HG03520 (cell line): Measurements from ENCODE around the gene HES1.
A peak's percentile ranks its signal among the peaks of the same experiment; 100 is the strongest.
"Not testable (repeated sequence)": the region's sequence is repeated elsewhere in the genome, so short reads cannot be mapped to it uniquely, and the experiment has no call there.

Experiments used
- ATAC-seq: cut with Tn5 transposase; IDR thresholded peaks from one replicate; pipeline ENCODE4 v1.9.1; 2021; ENCODE audit warnings: mild to moderate bottlenecking, moderate library complexity; ENCODE audit not compliant: unreplicated experiment

Gene HES1

DNA sequence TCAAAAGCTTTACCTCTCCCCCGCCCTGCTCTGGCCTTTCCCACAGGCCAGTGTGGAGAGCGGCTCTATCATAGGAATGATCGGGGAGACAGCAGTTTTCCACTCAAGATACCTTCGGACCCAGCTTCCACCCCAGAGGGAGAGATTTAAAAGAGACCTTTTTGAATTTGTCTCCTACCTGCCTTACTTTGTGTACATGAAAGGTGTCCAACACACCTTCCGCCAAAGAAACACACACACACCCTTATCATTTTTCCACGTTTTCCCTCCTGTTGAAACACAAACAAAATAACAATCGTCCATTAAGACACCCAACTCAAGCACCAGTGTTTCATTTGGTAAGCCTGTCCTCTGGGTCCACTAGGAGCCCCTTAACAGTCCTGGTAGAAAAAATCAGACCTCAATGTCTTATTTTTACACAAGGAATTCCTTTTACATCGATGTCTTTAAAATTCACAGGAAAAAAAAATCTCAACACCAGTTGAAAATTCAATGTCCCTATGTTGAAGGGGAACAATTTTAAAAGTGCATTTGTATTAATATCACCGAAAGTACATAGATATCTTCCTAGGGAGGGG lies 4.0 kb downstream of the HES1 start:
- ATAC-seq: no peak

DNA sequence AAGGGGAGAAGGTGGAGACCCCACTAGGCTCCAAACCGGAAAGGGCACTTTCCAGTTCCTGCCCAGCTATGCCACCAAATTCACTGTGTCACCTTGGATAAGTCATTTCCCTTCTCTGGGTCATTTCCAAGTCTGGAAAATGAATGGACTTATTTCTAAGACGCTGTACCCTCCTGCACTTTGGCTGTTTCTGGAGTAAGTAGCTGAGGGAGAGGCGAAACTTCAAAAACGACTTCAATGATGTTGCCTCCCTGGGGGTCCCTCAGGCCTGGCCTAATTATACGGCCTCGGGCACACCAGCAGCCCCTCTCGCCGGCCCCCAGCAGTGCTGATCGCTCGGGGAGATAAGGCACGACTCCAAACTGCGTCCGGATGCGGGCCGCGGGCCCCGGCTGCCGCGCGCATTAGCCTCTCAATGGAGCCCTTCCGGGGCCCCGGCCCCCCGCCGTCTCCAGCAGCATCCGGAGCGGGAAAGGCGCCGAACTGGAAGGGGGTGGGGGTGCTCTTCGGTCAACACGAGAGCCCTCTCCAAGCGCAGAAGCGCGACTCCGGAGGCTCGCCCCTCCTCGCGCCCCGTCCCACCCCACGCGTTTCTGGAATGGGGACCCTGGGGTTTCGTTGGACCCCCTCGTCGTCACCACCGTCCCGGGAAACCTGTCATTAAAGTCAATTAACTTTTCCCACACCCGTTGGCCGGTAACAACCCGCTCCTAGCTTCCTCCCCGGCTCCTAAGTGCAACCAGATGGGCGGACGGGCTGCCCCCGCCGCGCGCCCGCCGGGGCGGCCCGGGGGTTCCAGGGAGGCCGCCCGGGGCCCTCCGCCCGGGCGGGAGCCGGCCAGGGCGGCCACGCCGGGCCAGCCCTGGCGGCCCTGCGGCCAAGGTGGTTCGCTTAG lies 4.8 kb downstream of the HES1 start:
- ATAC-seq: no peak

DNA sequence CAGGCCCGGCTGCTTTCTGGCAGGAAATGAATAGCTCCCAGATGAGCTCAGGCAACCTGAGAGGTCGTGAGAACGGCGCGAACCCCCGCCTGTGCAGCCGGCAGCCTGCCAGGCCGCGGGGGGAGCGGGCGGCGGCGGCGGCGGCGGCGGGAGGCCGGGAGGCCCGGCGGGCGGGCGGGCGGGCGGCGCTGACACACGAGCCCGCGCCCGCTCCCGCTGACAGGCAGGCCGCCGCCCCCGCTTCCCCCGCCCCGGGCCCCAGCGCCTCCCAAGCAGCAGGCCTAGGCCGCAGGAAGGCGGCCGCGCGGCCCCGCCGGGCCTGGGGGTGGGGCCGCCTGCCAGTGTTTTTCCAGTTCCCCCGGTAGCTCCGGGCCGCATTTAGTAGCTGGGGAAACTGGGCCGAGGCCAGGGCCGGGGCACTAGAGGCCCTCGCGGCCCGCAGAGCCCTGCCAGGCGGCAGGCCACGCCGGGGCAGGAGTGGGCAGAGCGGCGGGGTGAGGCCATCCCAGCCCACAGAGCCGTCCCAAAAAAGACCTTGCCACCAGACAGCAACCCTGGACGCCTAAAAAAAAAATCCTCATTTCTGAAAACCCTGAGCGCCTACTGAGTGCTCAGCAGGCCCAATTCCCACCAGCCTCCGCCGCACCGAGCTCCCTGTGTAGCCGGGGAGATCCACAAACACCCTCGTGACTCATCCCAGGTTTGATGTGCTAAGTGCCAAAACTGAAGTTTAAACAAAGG lies 5.6 kb downstream of the HES1 start:
- peak; percentile 40 for ATAC-seq

DNA sequence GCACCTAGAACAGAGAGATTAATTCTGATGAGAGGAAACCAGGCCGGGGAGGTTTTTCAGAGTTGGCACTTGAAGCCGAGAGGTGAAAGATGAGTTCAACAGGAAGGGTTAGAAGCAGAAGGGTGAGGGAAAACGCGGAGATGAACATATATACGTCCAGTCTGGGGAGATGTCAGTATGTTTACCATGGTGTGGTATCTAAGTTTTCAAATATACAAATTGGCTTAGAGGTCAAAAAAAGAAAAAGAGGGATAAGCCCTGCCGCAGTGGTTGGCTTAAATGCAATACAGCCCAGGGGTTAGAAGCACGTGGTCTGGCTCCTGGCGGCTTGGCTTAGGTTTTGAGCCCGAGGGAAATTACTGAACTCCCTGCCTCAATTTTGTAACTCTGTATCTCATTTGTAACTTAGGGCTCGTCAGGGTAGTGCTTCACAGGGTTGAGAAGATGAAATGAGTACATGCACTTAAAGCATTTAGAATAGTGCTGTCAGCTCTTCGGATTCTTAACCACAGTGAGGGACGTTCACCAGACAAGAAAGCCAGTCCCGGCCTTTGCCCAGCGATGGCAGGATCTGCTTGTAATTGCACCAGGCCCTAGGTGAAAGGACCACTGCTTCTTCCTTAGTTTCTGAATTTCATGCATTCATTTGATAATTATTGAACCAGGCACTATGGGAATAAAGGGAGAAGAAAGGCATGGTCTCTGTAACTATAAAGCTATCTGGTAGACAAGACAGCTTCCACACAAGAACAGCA lies 6.4 kb downstream of the HES1 start:
- no peak for ATAC-seq

DNA sequence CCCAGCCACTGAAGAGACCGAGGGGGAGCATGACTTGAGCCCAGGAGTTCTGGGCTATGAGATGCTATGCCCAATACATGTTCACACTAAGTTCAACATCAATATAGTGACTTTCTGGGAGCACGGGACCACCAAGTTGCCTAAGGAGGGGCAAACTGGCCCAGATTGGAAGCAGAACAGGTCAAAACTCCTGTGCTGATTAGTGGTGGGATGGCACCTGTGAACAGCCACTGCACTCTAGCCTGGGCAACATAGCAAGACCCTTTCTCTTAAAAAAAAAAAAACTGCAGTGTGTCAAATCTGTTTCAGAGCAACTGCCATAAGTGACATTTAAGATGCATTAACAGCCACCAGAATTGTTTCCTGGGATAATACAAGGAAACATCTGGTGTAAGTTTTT lies 9.8 kb downstream of the HES1 start:
- ATAC-seq: no peak

DNA sequence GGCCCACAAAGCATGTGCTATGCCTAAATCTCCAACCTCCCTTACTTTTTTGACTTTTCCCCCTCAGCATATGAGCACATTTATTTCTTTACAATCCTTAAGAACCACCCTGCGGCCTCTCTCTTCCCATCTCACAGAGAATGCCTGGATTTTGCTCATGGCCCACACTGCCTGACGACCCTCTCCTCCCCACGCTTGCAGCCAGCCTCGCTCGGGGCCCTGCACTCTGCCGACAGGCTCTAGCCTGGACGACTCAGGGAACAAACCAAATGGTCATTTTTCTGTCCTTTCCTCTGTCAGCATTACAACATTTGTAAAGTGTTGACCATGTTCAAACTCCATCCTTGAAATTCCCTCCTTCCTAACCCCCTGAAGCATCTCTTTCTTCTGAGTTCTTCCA lies 11.7 kb downstream of the HES1 start:
- ATAC-seq: no peak

DNA sequence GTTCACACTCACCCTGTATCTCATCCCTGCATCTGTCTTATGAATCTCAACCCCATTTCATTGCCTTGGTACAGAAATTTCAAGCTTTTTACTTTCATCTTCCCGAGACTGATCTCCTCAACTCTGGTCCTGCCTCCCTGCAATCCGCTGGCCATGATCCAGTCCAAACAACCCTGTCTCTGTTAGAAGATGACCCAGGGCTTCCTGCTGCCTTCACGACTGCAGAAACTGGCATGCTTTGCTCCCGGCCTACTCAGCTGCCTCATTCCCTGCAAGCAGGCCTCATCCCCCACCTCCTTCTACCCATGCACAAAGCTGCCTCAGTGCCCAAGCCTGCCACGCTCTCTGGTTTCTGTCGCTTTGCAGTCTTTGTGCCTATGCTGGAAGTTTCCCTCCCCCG lies 12.4 kb downstream of the HES1 start:
- no peak for ATAC-seq

DNA sequence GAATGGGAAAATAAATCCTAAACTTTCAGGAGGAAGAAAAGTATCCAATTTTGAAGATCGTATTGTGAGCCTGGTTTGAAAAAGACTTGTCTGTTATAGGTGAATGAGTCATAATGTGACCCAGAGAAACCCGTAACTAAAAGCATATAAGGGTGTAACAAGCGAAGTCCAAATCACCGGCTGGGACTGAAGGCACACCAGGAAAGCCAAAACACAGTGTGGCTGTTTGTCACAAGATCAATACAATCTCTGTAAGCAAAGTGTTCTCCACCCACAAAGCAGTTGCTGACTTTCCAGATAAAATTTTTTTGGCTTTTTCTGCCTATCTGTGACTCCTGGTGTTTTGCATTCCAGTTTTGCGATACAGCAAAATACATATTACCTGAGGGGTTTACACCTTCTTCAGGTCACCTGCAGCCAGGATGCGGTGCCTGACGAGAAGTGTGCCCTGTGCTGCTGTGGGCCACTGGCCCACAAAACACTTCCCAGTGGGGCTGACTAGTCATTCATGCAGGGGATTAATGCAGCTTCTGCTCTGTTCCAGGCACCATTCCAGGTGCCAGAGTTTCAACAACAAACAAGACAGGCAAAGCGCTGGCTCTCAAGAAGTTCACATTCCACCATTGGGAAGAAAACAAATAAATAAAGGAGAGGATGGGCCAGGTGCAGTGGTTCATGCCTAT lies 14.4 kb downstream of the HES1 start:
- ATAC-seq: no peak

DNA sequence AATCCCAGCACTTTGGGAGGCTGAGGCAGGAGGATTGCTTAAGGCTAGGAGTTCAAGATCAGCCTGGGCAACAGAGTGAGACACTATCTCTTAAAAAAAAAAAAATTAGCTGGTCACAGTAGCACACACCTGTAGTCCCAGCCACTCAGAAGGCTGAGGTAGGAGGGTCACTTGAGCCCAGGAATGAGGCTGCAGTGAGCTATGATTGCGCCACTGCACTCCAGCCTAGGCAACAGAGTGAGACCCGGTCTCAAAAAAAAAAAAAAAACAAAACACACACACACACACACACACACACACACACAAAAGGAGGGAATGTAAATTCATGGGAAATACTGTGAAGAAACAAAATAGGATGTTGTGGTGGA lies 15.0 kb downstream of the HES1 start:
- ATAC-seq: not testable (repeated sequence)

DNA sequence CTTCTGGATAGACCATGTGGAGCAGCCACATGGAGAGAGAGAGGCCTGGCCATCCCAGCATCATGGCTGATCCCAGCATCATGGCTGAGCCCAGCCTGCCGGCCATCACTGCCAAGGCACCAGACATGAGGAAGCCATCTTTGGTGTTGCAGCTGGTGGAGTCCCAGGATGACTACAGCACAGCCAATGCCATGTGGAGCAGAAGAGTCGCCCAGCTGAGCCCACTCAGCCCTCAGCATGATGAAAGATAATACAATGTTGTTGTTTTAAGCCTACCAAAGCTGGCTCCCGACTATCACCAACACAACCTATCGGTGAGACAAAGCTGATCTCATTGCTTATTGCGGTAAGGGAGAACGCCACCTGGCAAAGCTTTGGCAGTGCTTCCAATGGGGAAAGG lies 18.4 kb downstream of the HES1 start:
- ATAC-seq: no peak

DNA sequence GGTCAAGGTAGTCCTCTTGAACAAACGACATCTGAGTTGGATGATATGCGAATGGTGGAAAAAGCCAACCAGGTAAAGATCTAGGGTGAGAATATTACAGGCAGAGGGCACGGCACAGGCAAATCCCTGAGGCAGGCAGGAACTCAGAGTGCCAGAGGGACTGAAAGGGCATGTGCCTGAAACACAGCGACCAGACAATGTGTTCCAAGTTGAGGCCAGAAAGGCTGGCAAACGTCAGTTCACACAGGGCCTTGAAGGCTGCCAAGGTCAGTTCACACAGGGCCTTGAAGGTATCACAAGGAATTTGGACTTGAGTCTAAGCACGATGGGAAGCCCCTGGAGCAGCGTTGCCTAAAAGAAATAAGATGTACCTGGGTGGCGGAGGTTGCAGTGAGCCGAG lies 20.1 kb downstream of the HES1 start:
- ATAC-seq: no peak

DNA sequence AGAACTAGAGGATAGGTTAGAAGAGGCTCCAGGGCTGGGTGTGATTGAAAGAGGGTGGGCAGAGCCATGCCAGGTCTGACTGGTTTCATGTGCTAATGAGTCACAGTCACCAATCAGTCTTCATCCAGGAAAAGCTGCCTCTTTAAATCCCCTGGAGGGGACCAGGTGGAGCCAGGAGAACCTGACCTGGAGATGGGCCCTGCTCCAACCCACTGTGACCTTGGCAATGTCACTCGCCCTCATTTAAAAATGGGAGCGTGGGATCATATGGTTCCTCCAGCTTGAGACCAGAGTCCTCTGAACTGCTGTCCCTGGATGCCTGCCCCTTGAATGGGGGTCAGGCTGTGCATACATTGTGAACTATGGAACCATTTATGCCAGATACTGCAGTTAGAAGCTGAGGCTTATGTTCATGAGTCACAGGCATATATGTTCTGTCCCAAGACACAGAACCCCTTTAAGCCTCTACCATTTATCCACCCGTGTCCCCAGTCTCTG lies 23.0 kb downstream of the HES1 start:
- ATAC-seq: no peak

DNA sequence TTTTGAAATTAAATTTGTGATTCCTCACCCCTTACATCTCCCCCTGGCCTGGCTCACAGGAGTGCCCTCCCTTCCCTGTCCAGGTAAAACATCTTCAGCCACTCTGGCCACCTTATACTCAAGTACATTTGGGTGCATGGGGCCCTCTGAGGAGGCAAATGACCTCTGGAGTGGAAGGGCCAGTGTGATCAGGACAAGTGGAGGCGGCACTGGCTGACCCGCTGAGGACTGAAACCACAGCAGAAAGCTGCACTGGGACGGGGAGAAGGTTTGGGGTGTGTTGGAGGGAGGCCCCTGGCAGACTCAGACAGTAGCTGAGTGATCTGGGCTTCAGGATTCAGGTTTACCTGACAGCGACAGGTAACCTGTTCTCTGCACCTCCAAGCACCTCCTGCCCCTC lies 24.2 kb downstream of the HES1 start:
- ATAC-seq: no peak

DNA sequence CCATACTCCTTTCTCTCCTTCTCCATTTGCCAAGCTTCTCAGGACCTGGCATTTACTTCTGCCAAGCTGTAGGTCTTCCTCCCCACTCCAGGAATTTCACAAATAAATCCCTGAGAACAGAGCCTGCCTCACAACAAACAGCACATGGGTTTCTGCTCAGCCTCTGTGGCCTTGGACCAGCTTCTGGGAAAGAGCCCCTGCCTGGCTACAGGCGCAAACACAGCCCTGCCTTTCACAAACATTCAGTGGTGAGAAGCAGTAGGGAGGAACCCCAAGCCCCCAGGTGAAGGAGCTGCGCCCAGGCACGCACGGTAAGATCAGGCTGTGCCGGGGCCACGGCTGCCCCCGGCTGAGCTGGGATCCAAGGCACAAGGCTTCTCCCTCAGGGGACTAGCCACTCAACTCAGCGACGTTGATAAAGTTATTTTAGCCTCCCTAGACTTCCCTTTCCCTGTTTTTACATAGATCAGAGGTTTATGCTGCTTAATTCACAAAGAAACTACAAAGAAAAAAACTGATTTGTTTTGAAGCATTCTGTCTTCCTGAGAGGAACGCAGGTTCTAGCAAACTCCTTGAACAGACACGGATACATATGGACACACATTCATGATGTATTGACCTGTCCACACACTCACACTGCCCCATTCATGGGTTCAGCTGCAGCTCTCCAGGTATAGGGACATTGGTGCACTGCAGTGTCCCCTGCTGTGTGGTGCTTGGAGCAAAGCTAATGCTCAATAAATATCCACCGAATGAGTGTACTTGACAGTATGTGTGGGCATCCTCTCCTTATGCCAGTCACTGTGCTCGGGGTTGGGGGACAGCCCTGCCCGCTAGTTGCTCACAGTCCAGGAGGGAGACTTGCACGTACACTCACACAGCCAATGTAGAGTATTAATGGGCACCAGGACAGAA lies 25.4 kb downstream of the HES1 start:
- ATAC-seq: no peak

DNA sequence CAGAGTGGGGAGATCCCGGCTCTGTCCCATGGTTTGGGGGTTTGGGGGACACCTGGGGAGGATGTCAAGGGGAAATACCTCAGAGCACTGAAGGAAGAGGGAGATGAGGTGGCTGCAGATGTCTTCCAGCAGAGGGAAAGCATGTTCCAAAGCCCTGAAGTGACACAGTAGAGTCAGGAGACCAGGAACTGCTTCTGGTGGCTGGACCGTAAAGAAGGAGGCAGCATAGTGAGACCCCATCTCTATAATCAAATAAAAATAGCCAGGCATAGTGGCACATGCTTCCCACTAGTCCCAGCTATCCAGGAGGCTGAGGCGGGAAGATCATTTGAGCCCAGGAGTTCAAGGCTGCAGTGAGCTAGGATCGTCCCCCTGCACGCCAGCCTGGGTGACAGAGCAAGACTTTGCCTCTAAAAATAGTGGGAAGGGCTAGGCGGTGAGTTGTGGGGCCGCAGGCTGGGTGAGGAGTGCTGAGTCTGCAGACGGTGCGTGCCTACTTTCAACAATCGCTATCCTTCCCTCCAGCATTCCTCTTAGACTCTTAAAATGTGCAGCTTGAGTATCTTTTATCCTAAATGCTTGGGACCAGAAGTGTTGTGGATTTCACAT lies 26.2 kb downstream of the HES1 start:
- no peak for ATAC-seq

DNA sequence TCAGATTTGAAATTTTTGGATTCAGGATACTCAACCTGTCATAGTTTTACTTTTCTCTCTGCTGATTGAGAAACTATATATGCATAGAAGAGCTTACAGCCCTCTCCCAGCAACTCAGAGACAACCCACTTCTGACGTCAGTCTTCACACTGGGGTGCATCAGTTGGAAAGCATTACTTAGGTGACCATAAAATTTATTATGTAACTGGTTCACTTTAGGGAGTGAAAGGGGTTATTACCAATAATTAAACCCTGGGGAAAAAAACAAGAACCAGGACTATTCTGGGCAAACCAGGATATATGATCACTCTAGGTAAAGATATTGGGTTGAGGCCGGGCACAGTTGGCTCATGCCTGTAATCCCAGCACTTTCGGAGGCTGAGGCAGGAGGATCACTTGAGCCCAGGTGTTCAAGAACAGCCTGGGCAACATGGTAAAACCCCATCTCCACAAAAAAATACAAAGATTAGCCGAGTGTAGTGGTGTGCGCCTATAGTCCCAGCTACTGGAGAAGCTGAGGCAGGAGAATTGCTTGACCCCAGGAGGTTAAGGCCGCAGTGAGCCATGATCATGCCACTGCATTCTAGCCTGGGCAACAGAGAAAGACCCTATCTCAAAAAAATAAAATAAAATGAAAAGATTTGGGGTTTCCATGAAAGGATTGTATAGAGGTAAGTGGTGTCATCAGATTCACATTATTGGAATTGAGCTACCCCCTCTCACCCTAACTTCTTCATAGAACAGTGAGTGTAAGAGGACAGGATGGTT lies 27.1 kb downstream of the HES1 start:
- ATAC-seq: no peak

DNA sequence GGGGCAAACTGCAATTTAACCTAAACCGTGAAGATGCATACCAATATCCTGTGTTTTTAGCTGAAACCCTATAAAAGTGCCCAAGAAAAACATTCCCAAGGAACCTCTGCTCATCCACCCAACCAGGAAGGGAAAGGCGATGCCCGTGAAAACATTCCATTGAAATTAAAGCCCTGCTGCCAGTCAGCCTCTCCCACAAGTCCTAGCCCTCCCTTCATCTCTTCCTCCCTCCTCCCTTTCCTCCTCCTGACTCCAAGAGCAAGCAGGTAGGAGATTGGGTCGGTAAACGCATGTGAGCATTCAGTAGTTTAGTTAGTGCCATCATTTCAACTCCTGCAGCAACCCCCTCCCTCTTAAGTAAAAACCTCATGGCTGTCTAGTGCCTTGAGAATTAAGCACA lies 27.7 kb downstream of the HES1 start:
- ATAC-seq: no peak

DNA sequence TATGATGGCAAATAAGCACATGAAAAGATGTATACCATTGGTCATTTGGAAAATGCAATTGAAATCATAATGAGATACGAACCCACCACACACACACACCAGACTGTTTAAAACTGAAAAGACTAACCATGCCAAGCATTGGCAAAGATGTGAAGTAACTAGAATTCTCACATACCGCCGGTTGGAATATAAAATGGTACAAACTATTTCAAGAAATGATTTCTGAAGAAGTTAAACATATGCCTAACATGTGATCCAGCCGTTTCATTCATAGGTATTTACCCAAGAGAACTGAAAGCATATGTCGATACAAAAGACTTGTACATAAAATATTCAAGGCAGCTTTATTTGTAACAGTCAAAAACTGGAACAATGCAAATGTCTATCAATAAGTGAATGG lies 28.9 kb downstream of the HES1 start:
- ATAC-seq: no peak
